ENCODE results near the gene MIER2.

The MIER2 gene

DNA sequence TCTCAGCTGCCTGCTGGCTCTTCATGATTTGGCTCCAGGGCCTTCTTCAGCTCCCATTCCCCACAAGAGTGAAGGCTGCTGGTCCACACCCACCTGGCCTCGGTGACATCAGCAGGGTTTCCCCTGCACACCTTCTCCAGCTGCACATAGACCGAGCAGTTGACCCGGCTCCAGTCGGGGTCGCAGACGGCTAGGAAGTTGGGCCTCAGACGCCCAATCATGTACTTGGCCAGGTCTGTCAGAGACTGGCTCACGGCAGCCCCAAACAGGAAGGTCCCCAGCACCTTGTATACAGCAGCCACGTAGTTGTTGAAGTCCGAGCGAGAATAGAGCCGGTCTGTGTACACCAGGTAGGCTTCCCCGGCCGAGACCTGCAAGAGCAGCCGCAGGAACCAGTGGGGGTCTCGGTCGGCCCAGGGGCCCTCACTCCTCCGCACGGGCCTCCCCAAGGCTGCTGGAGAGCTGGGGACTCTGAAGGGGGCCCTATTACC lies 57.2 kb downstream of the MIER2 start:
- no peak overlapping the region for H3K4me3 ChIP-seq (ENCODE audit: low read depth, low read length)
- ChIA-PET POLR2A (no interaction called here), CTCF (interaction anchor here (0.6 to 1.2 kb wide), 5 partner anchors 9 to 936 kb away, joined by 3 to 5 read pairs (median 4); no protein-coding TSS in a partner anchor)
- H3K9me3 ChIP-seq (ENCODE audit: control insufficient read depth, insufficient read depth, low read depth, low read length) = no peaks in the 10 kb centered on the region
- TF ChIP-seq ZNF24 (tag by site-specific recombination; IDR thresholded peaks at IDR 0.05) = no peak
- TF ChIP-seq ZNF112 (tag by site-specific recombination; IDR thresholded peaks at IDR 0.05) = no peak
- no peak for TF ChIP-seq TCF7L2 (IDR thresholded peaks at IDR 0.05; ENCODE audit: borderline replicate concordance, low read depth, low read length)
- TF ChIP-seq KLF7 (tag by site-specific recombination; IDR thresholded peaks at IDR 0.05; ENCODE audit: borderline replicate concordance) = no peak
- TF ChIP-seq, protein P1, sequence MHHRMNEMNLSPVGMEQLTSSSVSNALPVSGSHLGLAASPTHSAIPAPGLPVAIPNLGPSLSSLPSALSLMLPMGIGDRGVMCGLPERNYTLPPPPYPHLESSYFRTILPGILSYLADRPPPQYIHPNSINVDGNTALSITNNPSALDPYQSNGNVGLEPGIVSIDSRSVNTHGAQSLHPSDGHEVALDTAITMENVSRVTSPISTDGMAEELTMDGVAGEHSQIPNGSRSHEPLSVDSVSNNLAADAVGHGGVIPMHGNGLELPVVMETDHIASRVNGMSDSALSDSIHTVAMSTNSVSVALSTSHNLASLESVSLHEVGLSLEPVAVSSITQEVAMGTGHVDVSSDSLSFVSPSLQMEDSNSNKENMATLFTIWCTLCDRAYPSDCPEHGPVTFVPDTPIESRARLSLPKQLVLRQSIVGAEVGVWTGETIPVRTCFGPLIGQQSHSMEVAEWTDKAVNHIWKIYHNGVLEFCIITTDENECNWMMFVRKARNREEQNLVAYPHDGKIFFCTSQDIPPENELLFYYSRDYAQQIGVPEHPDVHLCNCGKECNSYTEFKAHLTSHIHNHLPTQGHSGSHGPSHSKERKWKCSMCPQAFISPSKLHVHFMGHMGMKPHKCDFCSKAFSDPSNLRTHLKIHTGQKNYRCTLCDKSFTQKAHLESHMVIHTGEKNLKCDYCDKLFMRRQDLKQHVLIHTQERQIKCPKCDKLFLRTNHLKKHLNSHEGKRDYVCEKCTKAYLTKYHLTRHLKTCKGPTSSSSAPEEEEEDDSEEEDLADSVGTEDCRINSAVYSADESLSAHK (tag by site-specific recombination; IDR thresholded peaks at IDR 0.05) = no peak
- no peak for TF ChIP-seq REPIN1 (tag by site-specific recombination; IDR thresholded peaks at IDR 0.05; ENCODE audit: low read depth)
- TF ChIP-seq ZNF501 (tag by site-specific recombination; IDR thresholded peaks at IDR 0.05) = no peak
- TF ChIP-seq ZNF266 (tag by site-specific recombination; IDR thresholded peaks at IDR 0.05; ENCODE audit: low read depth) = no peak
- TF ChIP-seq, protein P2, sequence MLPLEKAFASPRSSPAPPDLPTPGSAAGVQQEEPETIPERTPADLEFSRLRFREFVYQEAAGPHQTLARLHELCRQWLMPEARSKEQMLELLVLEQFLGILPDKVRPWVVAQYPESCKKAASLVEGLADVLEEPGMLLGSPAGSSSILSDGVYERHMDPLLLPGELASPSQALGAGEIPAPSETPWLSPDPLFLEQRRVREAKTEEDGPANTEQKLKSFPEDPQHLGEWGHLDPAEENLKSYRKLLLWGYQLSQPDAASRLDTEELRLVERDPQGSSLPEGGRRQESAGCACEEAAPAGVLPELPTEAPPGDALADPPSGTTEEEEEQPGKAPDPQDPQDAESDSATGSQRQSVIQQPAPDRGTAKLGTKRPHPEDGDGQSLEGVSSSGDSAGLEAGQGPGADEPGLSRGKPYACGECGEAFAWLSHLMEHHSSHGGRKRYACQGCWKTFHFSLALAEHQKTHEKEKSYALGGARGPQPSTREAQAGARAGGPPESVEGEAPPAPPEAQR (tag by site-specific recombination; IDR thresholded peaks at IDR 0.05) = no peak
- TF ChIP-seq ZNF335 (tag by site-specific recombination; conservative IDR thresholded peaks at IDR 0.05) = no peak
- no peak overlapping the region for H3K27ac ChIP-seq (ENCODE audit: extremely low read depth, low read depth, low read length)
- H3K36me3 ChIP-seq (ENCODE audit: control insufficient read depth in 2 of 2, insufficient read depth in 1 of 2, low read length in 2 of 2) = no peaks in the 10 kb centered on the region; a peak in 1 of 3 replicates
- no peaks in the 10 kb centered on the region; the same call in 1 of the 2 replicates for H3K4me1 ChIP-seq (ENCODE audit: control insufficient read depth, insufficient read depth, low read length)

DNA sequence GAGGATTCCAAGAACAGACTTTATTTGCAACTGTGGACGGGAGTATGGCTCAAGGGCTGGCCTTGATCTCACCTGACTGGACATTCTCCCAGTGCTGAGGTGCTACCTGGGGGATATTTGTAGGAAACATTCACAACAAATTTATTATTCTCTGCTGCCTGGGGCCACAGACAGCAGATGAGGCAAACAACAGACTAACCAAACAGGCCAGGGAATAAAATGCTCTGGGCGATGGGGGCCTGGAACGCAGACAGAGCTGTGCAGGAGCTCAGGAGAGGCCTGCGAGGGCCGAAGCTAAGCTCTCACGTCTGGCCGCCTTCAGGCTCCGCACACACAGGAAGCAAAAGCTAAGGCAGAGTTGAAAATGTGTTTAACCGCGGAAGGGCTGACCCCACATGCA lies 61.2 kb downstream of the MIER2 start:
- no peaks in the 10 kb centered on the region for H3K9me3 ChIP-seq (ENCODE audit: control insufficient read depth, insufficient read depth, low read depth, low read length)
- H3K4me3 ChIP-seq (ENCODE audit: low read depth, low read length) = no peak overlapping the region
- TF ChIP-seq ZNF529 (tag by site-specific recombination; IDR thresholded peaks at IDR 0.05; ENCODE audit: insufficient replicate concordance) (no peak), PRDM1 (tag by site-specific recombination; IDR thresholded peaks at IDR 0.05) (no peak), YY1 (tag by site-specific recombination; IDR thresholded peaks at IDR 0.05) (no peak), ZNF10 (tag by site-specific recombination; IDR thresholded peaks at IDR 0.05) (no peak), ZNF510 (tag by site-specific recombination; IDR thresholded peaks at IDR 0.05; ENCODE audit: insufficient replicate concordance) (no peak), ZBTB48 (tag by site-specific recombination; IDR thresholded peaks at IDR 0.05) (no peak), ZNF311 (tag by site-specific recombination; IDR thresholded peaks at IDR 0.05; ENCODE audit: borderline replicate concordance) (no peak), ZNF19 (tag by site-specific recombination; IDR thresholded peaks at IDR 0.05; ENCODE audit: low read depth) (no peak)
- TF ChIP-seq, protein P3, sequence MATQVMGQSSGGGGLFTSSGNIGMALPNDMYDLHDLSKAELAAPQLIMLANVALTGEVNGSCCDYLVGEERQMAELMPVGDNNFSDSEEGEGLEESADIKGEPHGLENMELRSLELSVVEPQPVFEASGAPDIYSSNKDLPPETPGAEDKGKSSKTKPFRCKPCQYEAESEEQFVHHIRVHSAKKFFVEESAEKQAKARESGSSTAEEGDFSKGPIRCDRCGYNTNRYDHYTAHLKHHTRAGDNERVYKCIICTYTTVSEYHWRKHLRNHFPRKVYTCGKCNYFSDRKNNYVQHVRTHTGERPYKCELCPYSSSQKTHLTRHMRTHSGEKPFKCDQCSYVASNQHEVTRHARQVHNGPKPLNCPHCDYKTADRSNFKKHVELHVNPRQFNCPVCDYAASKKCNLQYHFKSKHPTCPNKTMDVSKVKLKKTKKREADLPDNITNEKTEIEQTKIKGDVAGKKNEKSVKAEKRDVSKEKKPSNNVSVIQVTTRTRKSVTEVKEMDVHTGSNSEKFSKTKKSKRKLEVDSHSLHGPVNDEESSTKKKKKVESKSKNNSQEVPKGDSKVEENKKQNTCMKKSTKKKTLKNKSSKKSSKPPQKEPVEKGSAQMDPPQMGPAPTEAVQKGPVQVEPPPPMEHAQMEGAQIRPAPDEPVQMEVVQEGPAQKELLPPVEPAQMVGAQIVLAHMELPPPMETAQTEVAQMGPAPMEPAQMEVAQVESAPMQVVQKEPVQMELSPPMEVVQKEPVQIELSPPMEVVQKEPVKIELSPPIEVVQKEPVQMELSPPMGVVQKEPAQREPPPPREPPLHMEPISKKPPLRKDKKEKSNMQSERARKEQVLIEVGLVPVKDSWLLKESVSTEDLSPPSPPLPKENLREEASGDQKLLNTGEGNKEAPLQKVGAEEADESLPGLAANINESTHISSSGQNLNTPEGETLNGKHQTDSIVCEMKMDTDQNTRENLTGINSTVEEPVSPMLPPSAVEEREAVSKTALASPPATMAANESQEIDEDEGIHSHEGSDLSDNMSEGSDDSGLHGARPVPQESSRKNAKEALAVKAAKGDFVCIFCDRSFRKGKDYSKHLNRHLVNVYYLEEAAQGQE (tag by site-specific recombination; IDR thresholded peaks at IDR 0.05) = no peak
- no peaks in the 10 kb centered on the region; a peak in 1 of 3 replicates for H3K36me3 ChIP-seq (ENCODE audit: control insufficient read depth in 2 of 2, insufficient read depth in 1 of 2, low read length in 2 of 2)
- no peaks in the 10 kb centered on the region for H3K4me1 ChIP-seq (ENCODE audit: control insufficient read depth, insufficient read depth, low read length)
- ChIA-PET CTCF (interaction anchor here (1.3 to 1.4 kb wide), 3 partner anchors 11 to 17 kb away, joined by 4 to 5 read pairs (median 4); no protein-coding TSS in a partner anchor), POLR2A (no interaction called here)
- H3K27ac ChIP-seq (ENCODE audit: extremely low read depth, low read depth, low read length) = no peak overlapping the region

Data from HEK293 (cell line).